HK-2 (cell line): Measurements from ENCODE around the gene TMEM123.
A peak's percentile ranks its signal among the peaks of the same experiment; 100 is the strongest.

ENCODE experiments used
- DNase-seq: peaks from one replicate; pipeline ENCODE4 v3.0.0-alpha.2; 2018; ENCODE audit not compliant: unreplicated experiment

The TMEM123 gene

DNA sequence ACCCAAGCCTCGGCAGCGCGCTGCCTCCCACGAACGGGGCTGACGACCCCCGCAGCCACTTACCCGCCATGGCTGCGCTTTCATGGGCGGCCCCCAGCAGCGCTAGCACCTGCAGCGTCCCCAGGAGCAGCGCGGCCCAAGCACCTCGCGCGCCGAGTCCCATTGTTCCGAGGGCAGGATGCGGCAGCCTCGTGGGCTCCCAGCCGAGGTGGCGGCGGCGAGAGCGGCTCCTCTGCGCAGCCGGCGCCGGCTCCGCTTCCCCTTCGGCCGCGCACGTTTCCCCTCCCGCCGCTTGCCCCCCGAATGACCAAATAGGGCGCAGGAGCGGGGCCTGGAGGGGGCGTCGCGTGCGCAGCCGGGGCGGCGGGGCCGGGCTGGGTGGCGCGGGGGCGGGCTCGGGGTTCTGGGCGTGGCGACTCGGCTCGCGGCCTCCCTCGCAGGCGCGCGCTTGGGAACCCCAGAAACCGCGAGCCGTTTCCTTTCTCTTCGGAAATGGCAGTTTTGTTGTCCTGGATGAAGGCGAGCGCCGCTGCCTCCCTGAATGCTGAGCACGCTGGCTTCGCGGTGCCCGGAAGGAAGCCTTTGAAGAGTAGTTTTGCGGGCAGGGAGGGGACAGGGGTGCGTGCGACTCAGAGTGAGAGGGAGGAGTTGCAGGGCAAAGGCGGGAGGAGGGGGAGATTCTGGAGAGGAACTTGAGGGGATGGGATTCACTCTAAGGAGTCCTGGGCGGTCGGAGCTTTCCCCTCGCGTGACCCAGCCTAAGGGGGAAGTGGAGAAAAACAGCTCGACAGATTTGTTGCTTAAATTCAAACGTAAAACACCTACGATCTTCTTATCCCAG lies at the start of gene TMEM123:
TSS of gene TMEM123 (minus strand) at position 305 of the 841 bp plus-strand sequence. CDS start at position 163, 142 bp downstream.
- DNase-seq: peak; percentile 72

DNA sequence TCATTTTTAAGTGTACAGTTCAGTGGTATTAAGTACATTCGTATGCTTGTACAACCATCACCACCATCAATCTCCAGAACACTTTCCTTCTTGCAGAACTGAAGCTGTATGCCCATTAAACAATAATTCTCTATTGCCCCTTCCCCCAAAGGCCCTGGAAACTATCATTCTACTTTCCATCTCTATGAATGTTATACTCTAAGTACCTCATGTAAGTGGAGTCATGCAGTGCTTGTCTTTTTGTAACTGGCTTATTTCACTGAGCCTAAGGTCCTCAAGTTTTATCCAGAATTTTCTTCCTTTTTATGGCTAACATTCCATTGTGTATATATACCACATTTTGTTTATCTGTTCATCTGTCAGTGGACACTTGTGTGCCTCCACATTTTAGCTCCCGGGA lies 48.3 kb upstream of the TMEM123 start:
- no peak for DNase-seq

- no peak for DNase-seq
These were observed 47.4 kb upstream of the TMEM123 start for GRCh38 chr11:102499931-102500330.

GRCh38 chr11:102499151-102499550 lies 46.6 kb upstream of the TMEM123 start:
- DNase-seq: no peak

DNA sequence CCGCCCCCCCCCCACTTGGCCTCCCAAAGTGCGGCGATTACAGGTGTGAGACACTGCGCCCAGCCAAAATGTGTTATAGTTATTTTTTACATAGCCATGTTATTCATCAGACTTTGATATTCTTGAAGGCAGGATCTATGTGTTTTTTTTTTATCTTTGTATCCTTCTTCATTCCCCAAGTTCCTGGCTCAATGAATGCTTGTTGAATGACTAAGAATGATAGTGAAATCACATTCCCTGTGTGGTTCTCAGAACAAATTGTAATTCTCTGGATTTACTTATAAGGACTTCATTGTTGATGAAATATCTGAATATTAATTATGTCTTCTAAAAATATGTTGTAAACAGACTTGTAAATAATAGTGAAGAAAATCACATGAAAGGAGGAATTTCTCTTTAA lies 44.5 kb upstream of the TMEM123 start:
- no peak for DNase-seq

DNA sequence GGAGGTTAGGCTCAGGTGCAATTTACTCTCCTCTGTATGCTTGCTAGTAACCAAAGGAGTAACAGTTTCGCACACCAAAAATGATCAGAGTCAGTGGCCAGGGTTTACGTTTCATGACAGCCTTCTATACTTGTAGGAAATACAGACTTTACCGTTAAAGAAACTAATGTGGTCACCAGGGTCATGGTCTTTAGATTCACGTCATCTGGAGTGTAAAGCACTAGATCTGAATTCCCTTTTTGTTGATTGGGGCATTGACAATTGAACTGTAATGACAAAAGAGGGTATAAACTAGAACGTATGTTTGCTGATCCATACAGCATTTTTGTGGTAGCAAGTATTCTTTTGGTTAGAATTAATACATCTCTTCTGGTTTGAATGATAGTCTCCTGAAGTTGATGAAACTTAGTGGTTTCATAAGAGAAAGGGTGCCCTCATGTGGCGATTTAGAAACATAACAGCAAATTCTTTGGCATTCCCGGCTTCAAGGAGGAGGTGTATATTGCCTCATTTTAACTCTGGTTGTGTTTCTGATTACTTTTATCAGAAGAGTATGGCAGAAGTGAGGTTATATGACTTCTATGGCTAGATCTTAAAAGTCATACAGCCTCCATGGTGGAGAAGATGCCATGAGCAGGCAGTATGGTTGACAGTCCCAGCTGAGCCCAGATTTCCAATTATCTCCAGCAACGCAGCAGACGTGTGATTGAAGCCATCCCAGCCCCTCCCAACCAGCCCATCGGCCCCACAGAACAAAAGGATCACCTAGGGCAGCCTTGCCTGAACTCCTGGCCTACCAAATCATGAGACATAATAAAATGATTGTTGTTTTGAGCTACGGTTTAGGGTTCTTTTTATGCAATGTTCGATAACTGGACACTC lies 42.8 kb upstream of the TMEM123 start:
- DNase-seq: no peak

- DNase-seq: no peak
These were observed 41.7 kb upstream of the TMEM123 start for GRCh38 chr11:102494216-102494615.

GRCh38 chr11:102493524-102493923 lies 41.0 kb upstream of the TMEM123 start:
- DNase-seq: no peak

DNA sequence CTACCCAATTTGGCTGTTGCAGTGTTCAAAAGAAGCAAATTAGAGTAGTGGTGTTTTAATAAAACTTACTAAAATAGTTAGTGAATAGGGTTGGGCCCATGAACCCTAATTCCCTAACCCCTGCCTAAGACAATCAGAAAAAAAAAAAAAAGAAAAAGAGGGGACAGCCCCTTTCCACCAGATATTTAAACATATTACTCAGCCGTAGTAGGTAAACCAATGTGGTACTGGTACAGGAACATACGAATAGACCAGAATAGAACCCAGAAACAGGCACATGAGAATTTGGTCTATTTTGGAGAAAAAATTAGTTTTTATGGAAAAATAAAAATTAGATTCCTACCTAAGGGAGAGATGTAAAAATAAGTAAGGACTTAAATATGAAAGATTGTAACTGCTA lies 39.4 kb upstream of the TMEM123 start:
- no peak for DNase-seq

DNA sequence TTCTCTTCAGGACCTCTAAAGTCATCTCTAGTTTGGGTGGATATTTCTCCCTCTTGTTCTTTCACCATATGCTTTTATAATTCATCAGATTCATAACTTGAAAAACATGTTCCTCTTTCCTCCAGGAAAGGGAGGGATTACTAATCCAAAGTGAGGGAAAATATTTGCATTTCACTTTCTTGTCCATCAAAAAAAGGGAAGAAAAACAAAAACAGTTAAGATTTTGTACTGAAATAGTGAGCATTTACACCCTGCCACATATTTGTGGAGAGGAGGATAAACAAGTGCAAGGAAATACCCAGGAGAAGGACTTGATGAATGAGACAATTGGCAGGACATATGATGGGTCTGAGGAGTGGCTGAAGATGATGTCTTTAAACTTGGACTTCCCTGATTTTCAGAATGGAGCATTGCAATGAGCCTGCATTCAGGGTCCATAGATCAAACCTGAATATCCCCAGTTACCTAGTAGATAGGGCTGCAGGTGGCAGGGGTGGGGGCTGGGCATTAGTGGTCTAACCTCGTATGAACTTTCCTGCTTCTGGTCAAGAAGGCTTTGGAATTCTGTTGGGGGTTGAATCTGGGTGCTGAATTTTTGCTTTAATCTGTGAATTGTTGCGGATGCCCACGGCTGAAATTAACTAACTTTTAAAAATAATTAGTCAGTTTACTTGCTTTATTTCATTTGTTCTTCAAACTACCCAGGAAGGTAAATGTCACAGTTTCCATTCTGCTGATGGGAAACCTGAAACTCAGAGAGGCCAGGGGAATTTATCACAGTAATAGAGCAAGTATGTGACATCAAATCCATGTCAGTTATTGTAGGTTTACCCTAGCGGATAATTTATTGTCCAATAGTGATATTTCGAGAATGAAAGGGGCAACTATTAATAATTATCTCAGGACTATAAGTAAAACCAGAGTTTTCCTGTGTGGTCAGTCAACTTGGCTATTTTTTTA lies 36.9 kb upstream of the TMEM123 start:
- no peak for DNase-seq

- DNase-seq: no peak
These were observed 35.6 kb upstream of the TMEM123 start for GRCh38 chr11:102488208-102488607.

DNA sequence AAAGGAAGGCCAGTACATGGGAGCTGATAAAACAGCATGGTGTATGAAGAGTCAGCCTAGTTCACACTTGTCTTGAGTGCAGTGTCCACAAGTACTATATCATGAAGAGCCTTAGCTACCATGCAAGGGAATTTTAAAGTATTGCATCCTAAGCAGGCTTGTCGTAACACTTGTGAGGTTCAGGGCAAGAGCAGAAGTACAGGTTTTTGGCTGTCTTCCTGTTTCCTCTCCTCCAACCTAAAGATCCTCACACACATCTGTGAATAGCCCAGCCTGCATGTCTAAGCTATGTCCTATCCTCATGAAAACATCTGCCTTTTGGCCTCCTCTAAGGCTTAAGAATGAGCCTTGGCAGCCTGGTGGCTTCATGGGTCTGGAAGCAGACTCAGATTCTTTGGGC lies 34.6 kb upstream of the TMEM123 start:
- no peak for DNase-seq

DNA sequence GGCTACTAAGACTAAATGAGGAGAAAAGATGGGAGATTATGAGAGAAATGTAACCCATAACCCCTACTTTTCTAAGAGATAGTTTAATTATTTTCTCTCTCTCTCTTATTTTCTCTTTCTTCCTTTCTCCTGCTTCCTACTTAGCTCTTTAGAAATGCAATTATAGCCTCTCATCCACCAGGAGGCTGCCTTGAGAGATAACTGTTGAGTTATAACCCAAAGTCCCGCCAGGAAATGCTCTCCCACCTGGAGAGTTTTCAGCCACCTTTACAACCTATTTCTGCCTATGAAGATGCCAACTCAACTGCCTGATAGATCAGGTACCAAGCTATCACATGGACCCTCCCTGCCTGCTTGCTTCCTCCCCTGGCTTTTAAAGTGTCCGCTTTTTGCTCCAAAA lies 34.0 kb upstream of the TMEM123 start:
- DNase-seq: no peak

DNA sequence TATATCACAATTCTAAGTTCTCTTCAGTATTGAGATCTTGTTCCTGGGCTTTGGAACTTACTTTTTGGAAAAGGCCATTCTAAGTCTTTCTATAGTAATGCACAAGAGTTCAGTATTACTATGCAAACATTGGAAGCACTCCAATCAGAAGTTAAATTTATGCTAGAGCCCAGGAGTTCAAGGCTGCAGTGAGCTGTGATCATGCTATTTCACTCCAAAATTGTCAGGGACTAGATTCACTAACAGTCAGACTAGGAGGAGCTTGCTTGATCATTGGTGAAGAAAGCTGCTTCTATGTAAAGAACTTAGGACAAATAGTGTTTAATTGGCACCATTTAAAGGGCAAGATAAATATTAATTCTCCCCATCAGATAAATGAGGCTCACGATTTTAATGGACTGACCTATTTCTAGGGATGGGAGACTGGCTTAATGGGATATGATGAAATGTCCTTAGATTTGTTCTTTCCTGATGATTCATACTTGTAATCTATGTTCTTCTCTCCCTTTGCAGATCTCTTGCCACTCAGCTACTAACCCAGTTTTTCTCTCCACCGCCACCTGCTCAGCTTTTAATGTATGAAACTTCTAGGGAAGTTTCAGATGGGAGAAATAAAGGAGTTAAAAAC lies 32.6 kb upstream of the TMEM123 start:
- DNase-seq: no peak

DNA sequence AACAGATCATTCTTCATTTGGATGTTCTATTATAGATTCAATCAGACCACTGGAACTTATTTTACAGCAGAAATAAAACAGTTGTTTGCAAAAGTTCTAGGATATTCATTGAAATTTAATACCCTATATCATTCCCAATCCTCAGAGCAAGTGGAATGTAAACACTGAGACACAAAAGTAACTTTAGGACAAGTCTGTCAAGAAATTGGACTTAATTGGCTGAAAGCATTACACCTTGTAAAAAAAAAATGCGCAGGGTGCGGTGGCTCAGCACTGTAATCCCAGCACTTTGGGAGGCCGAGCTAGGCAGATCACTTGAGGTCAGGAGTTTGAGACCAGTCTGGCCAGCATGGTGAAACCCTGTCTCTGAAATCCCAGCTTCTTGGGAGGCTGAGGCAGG lies 29.9 kb upstream of the TMEM123 start:
- no peak for DNase-seq

GRCh38 chr11:102479733-102480132 lies 27.2 kb upstream of the TMEM123 start:
- no peak for DNase-seq

DNA sequence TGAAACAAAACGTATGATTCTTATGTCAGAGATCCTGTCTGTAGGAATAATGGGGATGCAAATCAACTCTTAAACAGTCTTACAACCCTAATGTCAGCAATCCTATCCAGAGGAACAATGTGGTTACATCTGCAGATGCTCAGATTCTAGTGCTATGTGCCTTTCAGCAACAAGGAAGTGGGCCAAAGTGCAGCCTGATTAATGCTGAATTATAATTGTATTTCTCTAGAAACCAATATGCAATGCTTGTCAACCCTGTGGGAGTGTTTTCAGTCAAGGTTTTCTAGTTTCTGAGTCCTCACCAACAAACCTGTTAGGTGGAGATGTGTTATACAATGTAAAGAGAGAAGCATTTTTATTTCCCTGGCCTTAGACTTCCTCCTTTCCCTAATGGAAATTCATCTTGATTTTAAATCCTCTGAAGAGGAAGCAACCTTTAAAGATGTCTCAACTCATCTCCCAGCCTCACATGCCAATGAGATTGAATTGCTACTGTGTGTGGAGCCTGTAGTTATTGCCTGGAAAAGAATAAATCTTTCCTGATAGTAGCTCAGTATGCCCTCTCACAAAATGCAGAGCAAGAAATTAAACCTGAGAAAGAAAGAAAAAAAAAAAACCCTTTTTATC lies 26.2 kb upstream of the TMEM123 start:
- DNase-seq: no peak

GRCh38 chr11:102476812-102477211 lies 24.2 kb upstream of the TMEM123 start:
- no peak for DNase-seq

DNA sequence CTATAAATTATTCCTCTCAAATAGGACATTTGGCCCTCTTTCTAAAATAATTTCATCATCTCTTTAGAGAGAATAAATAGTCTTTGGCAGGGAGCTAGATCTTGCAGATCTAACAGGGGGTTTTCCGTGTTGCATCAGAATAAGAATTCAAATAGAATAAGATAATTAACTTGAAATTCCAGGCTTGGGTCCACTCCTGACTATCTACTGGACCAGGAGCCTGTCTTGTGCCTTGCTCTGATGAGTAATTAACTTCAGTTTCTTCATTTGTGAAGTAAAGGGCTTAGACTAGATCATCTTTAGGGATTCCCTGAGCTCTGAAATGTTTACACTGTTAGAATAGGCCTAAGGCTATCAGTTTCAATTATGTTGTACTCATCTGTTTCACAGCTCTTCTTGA lies 23.5 kb upstream of the TMEM123 start:
- DNase-seq: no peak

- no peak for DNase-seq
These were observed 21.0 kb upstream of the TMEM123 start for GRCh38 chr11:102473543-102473942.

- no peak for DNase-seq
These were observed 19.6 kb upstream of the TMEM123 start for GRCh38 chr11:102472127-102472526.
